ENCODE data around the gene DDX39B.

Gene DDX39B

GRCh38 chr6:31485055-31485454 is 56.7 kb downstream of the DDX39B start:
- H2AFZ ChIP-seq (ENCODE audit: low read length): no peak overlapping the region
- H3K4me2 ChIP-seq (ENCODE audit: low read length): no peak overlapping the region

GRCh38 chr6:31483392-31483791 is 58.4 kb downstream of the DDX39B start:
- no peaks in the 10 kb centered on the region; the same call in 1 of the 2 replicates for H3K36me3 ChIP-seq (ENCODE audit: insufficient read depth, low read length)
- no peak overlapping the region for H3K9ac ChIP-seq (ENCODE audit: low read length)
- H3K9me2 ChIP-seq (ENCODE audit: low read depth, low read length): no peaks in the 10 kb centered on the region
- no peaks in the 10 kb centered on the region for H4K20me1 ChIP-seq (ENCODE audit: insufficient read depth, low read length)
- H3K27me3 ChIP-seq (ENCODE audit: insufficient read depth, low read length): no peaks in the 10 kb centered on the region
- H3K4me1 ChIP-seq (ENCODE audit: insufficient read depth, low read length, severe bottlenecking): no peaks in the 10 kb centered on the region
- H3K27ac ChIP-seq (ENCODE audit: low read depth, low read length, poor library complexity, severe bottlenecking): no peak overlapping the region
- H3K4me2 ChIP-seq (ENCODE audit: low read length): no peak overlapping the region
- H3K79me2 ChIP-seq (ENCODE audit: insufficient read depth, low read length): no peaks in the 10 kb centered on the region
- no peak overlapping the region for H3K4me3 ChIP-seq (ENCODE audit: low read depth, low read length, poor library complexity, severe bottlenecking)
- H2AFZ ChIP-seq (ENCODE audit: low read length): no peak overlapping the region
- no peaks in the 10 kb centered on the region for H3K9me3 ChIP-seq (ENCODE audit: low read length)
- TF ChIP-seq CTCF (IDR thresholded peaks at IDR 0.05; ENCODE audit: low read length) (no peak), EZH2 (IDR thresholded peaks at IDR 0.05; ENCODE audit: borderline replicate concordance, low read length) (no peak)
- H3F3A ChIP-seq (ENCODE audit: insufficient read depth, low read length): no peaks in the 10 kb centered on the region

More at GRCh38 chr6:31485055-31485454, 56.7 kb downstream of the DDX39B start:
- H4K20me1 ChIP-seq (ENCODE audit: insufficient read depth, low read length): no peaks in the 10 kb centered on the region
- H3K27me3 ChIP-seq (ENCODE audit: insufficient read depth, low read length): no peaks in the 10 kb centered on the region
- H3K4me1 ChIP-seq (ENCODE audit: insufficient read depth, low read length, severe bottlenecking): no peaks in the 10 kb centered on the region
- H3K79me2 ChIP-seq (ENCODE audit: insufficient read depth, low read length): no peaks in the 10 kb centered on the region
- H3K9me2 ChIP-seq (ENCODE audit: low read depth, low read length): no peaks in the 10 kb centered on the region
- H3K27ac ChIP-seq (ENCODE audit: low read depth, low read length, poor library complexity, severe bottlenecking): no peak overlapping the region
- H3K9me3 ChIP-seq (ENCODE audit: low read length): no peaks in the 10 kb centered on the region
- no peak overlapping the region for H3K9ac ChIP-seq (ENCODE audit: low read length)
- no peaks in the 10 kb centered on the region for H3F3A ChIP-seq (ENCODE audit: insufficient read depth, low read length)
- no peak for TF ChIP-seq CTCF (IDR thresholded peaks at IDR 0.05; ENCODE audit: low read length)
- TF ChIP-seq EZH2 (IDR thresholded peaks at IDR 0.05; ENCODE audit: borderline replicate concordance, low read length): no peak
- H3K4me3 ChIP-seq (ENCODE audit: low read depth, low read length, poor library complexity, severe bottlenecking): no peak overlapping the region
- H3K36me3 ChIP-seq (ENCODE audit: insufficient read depth, low read length): no peaks in the 10 kb centered on the region; the same call in 1 of the 2 replicates

GRCh38 chr6:31480574-31480973 is 61.2 kb downstream of the DDX39B start:
- Histone ChIP-seq H3K36me3 (ENCODE audit: insufficient read depth, low read length) (no peaks in the 10 kb centered on the region), H3K27ac (ENCODE audit: low read depth, low read length, poor library complexity, severe bottlenecking) (no peak overlapping the region)

More at GRCh38 chr6:31480574-31480973, 61.2 kb downstream of the DDX39B start:
- no peaks in the 10 kb centered on the region for H3K79me2 ChIP-seq (ENCODE audit: insufficient read depth, low read length)
- no peaks in the 10 kb centered on the region for H3K9me2 ChIP-seq (ENCODE audit: low read depth, low read length)
- H3F3A ChIP-seq (ENCODE audit: insufficient read depth, low read length): no peaks in the 10 kb centered on the region
- H2AFZ ChIP-seq (ENCODE audit: low read length): no peak overlapping the region
- H3K4me1 ChIP-seq (ENCODE audit: insufficient read depth, low read length, severe bottlenecking): no peaks in the 10 kb centered on the region
- TF ChIP-seq EZH2 (IDR thresholded peaks at IDR 0.05; ENCODE audit: borderline replicate concordance, low read length) (no peak), CTCF (IDR thresholded peaks at IDR 0.05; ENCODE audit: low read length) (no peak)
- H3K9ac ChIP-seq (ENCODE audit: low read length): no peak overlapping the region
- no peaks in the 10 kb centered on the region for H3K27me3 ChIP-seq (ENCODE audit: insufficient read depth, low read length)
- no peak overlapping the region for H3K4me3 ChIP-seq (ENCODE audit: low read depth, low read length, poor library complexity, severe bottlenecking)
- H4K20me1 ChIP-seq (ENCODE audit: insufficient read depth, low read length): no peaks in the 10 kb centered on the region
- no peak overlapping the region for H3K4me2 ChIP-seq (ENCODE audit: low read length)
- no peaks in the 10 kb centered on the region for H3K9me3 ChIP-seq (ENCODE audit: low read length)
